HG03175 (cell line): ENCODE results near the gene LRP6.
"Not testable (repeated sequence)": the region's sequence is repeated elsewhere in the genome, so short reads cannot be mapped to it uniquely, and the experiment has no call there.

Source experiments
- ATAC-seq: cut with Tn5 transposase; IDR thresholded peaks from one replicate; pipeline ENCODE4 v1.9.1; 2021; ENCODE audit warnings: mild to moderate bottlenecking, moderate library complexity; ENCODE audit not compliant: unreplicated experiment

LRP6 gene

GRCh38 chr12:12182703-12183365, 84.0 kb downstream of the LRP6 start:
- no peak for ATAC-seq

GRCh38 chr12:12181511-12181910, 85.3 kb downstream of the LRP6 start:
- no peak for ATAC-seq

- ATAC-seq: no peak
Observed at GRCh38 chr12:12180575-12180974, 86.3 kb downstream of the LRP6 start.

GRCh38 chr12:12180136-12180535, 86.7 kb downstream of the LRP6 start:
- no peak for ATAC-seq

- ATAC-seq: no peak
Observed at GRCh38 chr12:12178559-12178958, 88.3 kb downstream of the LRP6 start.

GRCh38 chr12:12176402-12176801, 90.4 kb downstream of the LRP6 start:
- ATAC-seq: no peak

- ATAC-seq: peak; percentile 90
Observed at GRCh38 chr12:12171991-12172511, 94.8 kb downstream of the LRP6 start.

- no peak for ATAC-seq
Observed at GRCh38 chr12:12167847-12168246, 99.0 kb downstream of the LRP6 start.

- no peak for ATAC-seq
Observed at GRCh38 chr12:12166751-12167150, 100.1 kb downstream of the LRP6 start.

GRCh38 chr12:12159988-12160387, 106.9 kb downstream of the LRP6 start:
- ATAC-seq: no peak

- no peak for ATAC-seq
Observed at GRCh38 chr12:12158858-12159257, 108.0 kb downstream of the LRP6 start.

GRCh38 chr12:12157424-12157823, 109.4 kb downstream of the LRP6 start:
- ATAC-seq: no peak

- no peak for ATAC-seq
Observed at GRCh38 chr12:12156828-12157227, 110.0 kb downstream of the LRP6 start.

- ATAC-seq: no peak
Observed at GRCh38 chr12:12156116-12156515, 110.7 kb downstream of the LRP6 start.

GRCh38 chr12:12153596-12153995, 113.2 kb downstream of the LRP6 start:
- ATAC-seq: no peak

- no peak for ATAC-seq
Observed at GRCh38 chr12:12147111-12147510, 119.7 kb downstream of the LRP6 start.

GRCh38 chr12:12144531-12144930, 122.3 kb downstream of the LRP6 start:
- not testable (repeated sequence) for ATAC-seq

- no peak for ATAC-seq
Observed at GRCh38 chr12:12141000-12141399, 125.8 kb downstream of the LRP6 start.

- ATAC-seq: no peak
Observed at GRCh38 chr12:12138203-12139154, 128.4 kb downstream of the LRP6 start.

GRCh38 chr12:12133785-12134184, 133.1 kb downstream of the LRP6 start:
- no peak for ATAC-seq

- no peak for ATAC-seq
Observed at GRCh38 chr12:12133259-12133658, 133.6 kb downstream of the LRP6 start.

- no peak for ATAC-seq
Observed at GRCh38 chr12:12128670-12129069, 138.2 kb downstream of the LRP6 start.
